DMS114 treated with DMSO at 0.1 percent for 48 hours (cell line): ENCODE data around the gene GDE1.

Experiments
- DNase-seq: peaks from one replicate; lab custom pipeline; 2025; ENCODE audit not compliant: unreplicated experiment; lab: John Stamatoyannopoulos, UW

The GDE1 gene

GRCh38 chr16:19490619-19491018, 31.3 kb downstream of the GDE1 start:
- no peak for DNase-seq

- DNase-seq, result no peak
Observed at GRCh38 chr16:19488213-19488640, 33.7 kb downstream of the GDE1 start.

- no peak for DNase-seq
Observed at GRCh38 chr16:19486750-19487325, 35.1 kb downstream of the GDE1 start.

DNA sequence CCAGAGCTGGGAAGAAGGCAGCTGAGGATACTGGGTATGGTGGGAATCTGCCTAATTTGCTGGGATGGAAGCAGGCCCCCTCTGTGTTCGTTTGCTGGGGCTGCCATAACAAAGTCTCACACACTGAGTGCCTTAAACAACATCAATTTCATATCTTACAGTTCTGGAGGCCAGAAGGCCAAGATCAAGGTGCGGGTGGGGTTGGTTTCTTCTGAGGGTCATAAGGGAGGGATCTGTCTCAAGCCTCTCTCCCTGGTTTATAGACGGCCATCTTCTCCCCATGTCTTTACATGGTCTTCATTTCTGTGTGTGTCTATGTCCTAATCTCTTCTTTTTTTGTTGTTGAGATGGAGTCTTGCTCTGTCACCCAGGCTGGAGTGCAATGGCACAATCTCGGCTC, 35.8 kb downstream of the GDE1 start:
- no peak for DNase-seq

DNA sequence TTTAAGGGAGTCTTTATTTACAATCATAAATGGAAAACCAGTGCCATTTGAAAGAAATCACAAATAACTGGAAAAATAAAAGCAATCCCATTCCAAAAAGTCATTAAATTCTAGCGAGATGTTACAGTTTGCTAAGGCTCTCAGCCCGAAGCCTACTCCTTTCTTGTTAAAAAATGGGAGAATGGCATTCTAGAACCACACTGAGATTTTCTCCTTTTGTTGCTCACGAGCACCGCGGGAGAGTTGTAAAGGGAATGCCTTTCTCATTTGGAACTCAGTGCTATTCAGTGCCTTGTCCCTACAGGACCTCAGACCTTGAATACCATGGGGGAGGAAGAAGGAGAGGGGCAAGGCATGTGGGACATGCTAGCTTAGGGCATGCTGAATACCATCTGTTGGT, 36.3 kb downstream of the GDE1 start:
- DNase-seq, result no peak

DNA sequence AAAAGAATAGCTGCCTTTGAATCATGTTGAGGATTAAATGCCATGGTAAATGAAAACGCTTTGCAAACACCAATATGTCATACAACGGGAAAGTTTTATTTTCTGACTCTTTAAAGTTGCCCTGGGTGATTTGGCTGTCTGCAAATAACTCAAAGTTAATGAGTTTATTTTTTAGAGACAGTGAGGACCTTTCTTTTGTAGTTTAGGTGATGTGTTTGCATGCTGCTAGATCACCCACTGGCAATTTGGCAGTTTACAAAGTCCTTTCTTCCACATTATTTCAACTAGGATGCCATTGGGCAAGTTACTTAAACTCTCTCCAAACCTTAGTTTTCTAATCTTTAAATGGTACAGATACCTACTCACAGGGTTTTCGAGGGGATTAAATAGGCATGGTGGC, 37.8 kb downstream of the GDE1 start:
- DNase-seq, result no peak

DNA sequence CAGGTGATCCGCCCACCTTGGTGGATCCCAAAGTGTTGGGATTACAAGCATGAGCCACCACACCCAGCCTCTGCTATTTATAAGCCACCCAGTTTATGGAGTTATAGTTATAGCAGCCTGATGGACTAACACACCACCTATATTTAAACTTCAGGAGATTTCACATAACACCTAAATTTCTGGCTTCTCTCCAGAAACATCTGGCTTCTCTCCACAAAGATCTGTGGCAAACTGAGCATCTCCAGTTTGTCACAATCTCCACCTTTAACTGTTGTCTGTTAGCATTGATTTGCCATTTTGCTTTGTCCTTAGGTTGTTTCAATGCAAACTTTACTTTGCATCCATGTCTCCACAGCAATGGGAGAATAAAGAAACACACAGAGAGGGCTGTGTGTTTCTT, 39.6 kb downstream of the GDE1 start:
- no peak for DNase-seq

- DNase-seq, result no peak
Observed at GRCh38 chr16:19481769-19482168, 40.1 kb downstream of the GDE1 start.

DNA sequence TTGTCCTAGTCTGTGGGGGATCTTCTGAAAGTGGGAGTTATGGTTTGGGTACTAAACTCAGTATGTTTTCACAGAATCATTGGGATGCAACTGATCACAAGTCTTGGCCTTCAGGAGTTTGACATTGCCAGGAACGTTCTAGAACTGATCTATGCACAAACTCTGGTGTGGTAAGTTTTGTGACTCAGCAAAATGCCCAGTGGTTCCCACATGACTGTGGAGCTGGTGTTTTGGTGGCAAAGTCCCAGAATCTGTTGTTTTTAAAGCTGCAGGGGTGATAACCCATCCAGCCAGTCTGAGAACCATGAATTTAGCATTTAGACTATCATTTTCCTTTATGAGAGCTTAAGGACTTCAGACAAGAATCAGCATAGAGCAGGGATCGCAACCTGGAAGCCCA, 40.6 kb downstream of the GDE1 start:
- DNase-seq, result no peak

GRCh38 chr16:19479302-19479721, 42.6 kb downstream of the GDE1 start:
- DNase-seq, result no peak

DNA sequence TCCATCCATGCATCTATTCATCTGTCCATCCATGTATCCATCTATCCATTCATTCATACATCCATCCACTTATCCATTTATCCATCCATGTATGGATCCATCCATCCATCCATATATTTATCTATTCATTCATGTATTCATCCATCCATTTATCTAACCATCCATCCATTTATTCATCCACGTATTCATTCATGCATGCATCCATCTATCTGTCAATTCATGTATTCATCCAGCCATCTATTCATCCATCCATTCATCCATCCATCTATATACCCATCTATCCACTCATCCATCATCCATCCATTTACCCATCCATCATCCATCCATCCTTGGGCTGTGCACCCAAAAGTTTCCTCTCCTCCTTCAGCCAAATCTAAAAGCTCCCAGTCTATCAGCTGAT, 43.4 kb downstream of the GDE1 start:
- no peak for DNase-seq

GRCh38 chr16:19474617-19475016, 47.3 kb downstream of the GDE1 start:
- no peak for DNase-seq

GRCh38 chr16:19472482-19472881, 49.4 kb downstream of the GDE1 start:
- DNase-seq, result no peak

- no peak for DNase-seq
Observed at GRCh38 chr16:19468300-19468699, 53.6 kb downstream of the GDE1 start.

DNA sequence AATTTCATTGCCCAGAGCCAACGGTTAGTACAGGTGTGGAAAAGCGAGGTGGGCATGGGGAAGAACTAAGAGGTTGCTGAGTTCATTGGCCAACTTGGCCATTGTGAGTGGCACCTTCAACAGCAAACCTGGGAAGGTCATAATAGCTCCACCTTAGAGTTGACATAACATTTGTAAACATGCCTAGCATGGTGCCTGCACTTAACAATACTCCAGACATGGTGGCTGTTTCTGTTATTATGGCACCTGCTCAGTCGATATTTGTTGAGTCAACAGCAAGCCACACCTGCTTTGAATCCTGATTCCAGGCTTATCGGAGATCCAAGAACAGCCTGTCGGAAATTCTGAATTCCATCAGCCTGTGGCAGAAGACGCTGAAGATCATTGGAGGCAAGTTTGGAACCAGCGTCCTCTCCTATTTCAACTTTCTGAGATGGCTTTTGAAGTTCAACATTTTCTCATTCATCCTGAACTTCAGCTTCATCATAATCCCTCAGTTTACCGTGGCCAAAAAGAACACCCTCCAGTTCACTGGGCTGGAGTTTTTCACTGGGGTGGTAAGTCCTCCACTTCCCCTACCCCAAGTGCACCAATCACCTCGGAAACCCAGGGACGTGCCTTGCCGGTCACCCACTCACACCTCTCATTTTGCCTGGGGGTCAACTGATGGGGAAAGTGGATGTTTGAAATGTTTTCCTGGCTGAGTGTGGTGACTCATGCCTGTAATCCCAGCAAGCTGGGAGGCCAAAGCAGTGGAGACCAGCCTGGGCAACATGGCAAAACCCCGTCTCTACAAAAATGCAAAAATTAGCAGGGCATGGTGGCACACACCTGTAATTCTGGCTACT, 58.2 kb downstream of the GDE1 start:
- no peak for DNase-seq

GRCh38 chr16:19460397-19460796, 61.5 kb downstream of the GDE1 start:
- DNase-seq, result no peak

DNA sequence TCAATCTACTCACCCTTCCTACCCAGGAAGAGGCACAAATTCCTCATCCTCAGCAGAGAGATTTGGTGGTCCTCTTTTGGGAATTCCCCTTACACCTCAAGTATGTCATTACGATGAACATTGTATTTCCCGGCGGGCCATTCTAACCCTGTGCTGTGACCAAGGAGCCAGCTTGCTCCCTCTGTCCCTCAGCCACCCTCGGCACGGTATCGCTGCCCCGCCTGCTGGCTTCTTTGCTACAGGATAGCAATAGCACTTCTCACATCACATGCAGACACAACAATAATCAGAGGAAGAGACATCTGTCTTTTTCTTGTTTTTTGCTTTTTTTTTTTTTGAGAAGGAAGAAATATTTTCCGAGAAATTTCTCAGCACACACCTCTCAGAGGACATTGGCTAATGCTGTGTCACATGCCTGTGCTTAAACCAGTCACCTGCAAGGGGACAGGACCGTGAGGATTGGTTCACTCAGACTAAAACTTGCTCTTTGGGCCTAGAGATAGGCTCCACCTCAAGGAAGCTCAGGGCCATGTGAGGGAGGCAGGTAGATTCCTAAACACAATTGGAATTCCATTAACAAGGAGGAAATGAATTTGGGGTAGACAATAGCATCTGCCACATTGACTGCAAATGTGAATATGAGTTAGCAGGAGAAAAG, 63.0 kb downstream of the GDE1 start:
- no peak for DNase-seq
